NCI-H446 (cell line): ENCODE results near the gene AATK.
A peak's percentile ranks its signal among the peaks of the same experiment; 100 is the strongest.

ENCODE experiments used
- DNase-seq, 2 experiments: peaks; one replicate each; lab custom pipeline; 2025; lab: John Stamatoyannopoulos, UW

Gene AATK

GRCh38 chr17:81114351-81115093 lies 51.5 kb downstream of the AATK start:
- DNase-seq, result no peak

- DNase-seq, result no peak
Observed at GRCh38 chr17:81113158-81113724, 52.8 kb downstream of the AATK start.

GRCh38 chr17:81112450-81112849 lies 53.6 kb downstream of the AATK start:
- DNase-seq, result no peak

- no peak for DNase-seq
Observed at GRCh38 chr17:81111066-81111465, 55.0 kb downstream of the AATK start.

GRCh38 chr17:81110488-81111040 lies 55.5 kb downstream of the AATK start:
- no peak for DNase-seq

GRCh38 chr17:81109957-81110356 lies 56.1 kb downstream of the AATK start:
- no peak for DNase-seq

GRCh38 chr17:81108220-81108619 lies 57.8 kb downstream of the AATK start:
- no peak for DNase-seq

- no peak for DNase-seq
Observed at GRCh38 chr17:81106716-81107115, 59.3 kb downstream of the AATK start.

GRCh38 chr17:81103379-81103778 lies 62.6 kb downstream of the AATK start:
- DNase-seq, result no peak

- no peak for DNase-seq
Observed at GRCh38 chr17:81102869-81103268, 63.2 kb downstream of the AATK start.

- DNase-seq, result no peak
Observed at GRCh38 chr17:81102352-81102751, 63.7 kb downstream of the AATK start.

- peak in 1 of 2 experiments; percentile 83 for DNase-seq
Observed at GRCh38 chr17:81101614-81102306, 64.3 kb downstream of the AATK start.

- DNase-seq, result no peak
Observed at GRCh38 chr17:81100668-81101067, 65.4 kb downstream of the AATK start.

- DNase-seq, result no peak
Observed at GRCh38 chr17:81099888-81100287, 66.1 kb downstream of the AATK start.

GRCh38 chr17:81097943-81098308 lies 68.1 kb downstream of the AATK start:
- no peak for DNase-seq

GRCh38 chr17:81097134-81097942 lies 68.7 kb downstream of the AATK start:
- DNase-seq, result no peak

GRCh38 chr17:81096741-81097133 lies 69.3 kb downstream of the AATK start:
- DNase-seq, result no peak

GRCh38 chr17:81095383-81095762 lies 70.6 kb downstream of the AATK start:
- no peak for DNase-seq

GRCh38 chr17:81094509-81095382 lies 71.3 kb downstream of the AATK start:
- no peak for DNase-seq

- DNase-seq, result no peak
Observed at GRCh38 chr17:81093619-81094508, 72.2 kb downstream of the AATK start.
